A549 treated with Mapracorat at 1 μM for 4 hours (cell line): ENCODE results near the gene CYP1B1. TPM values are rescaled to one million over a fixed set of nuclear protein-coding genes. Genes with fewer than 3 reads are reported as not detected.

Source experiments
- total RNA-seq: library from RNA; stranded (reverse); fragments of 200-300 nt; extraction: Qiagen RNA extraction; gene quantifications from 5 replicates; pipeline ENCODE4 v1.2.3, GENCODE V29; 2022

The CYP1B1 gene
- 3.9 to 4.9 TPM (median 4.2 TPM) in 5 replicates for total RNA-seq

GRCh38 chr2:38075507-38076151 lies at the start of gene CYP1B1:
TSS of gene CYP1B1 (minus strand) at chr2:38076151. CDS start at chr2:38075388, 763 bp downstream.

Other genes starting within 250 kb of the CYP1B1 start
- 4.0 to 5.3 TPM (median 4.6 TPM) in 5 replicates for gene RMDN2, start 150.9 kb downstream of the CYP1B1 start, total RNA-seq